ENCODE measurements around the gene NMT2. TPM values are rescaled to one million over a fixed set of nuclear protein-coding genes. Genes with fewer than 3 reads are reported as not detected.

Gene NMT2
- 9.7 and 11.2 TPM in 2 replicates for total RNA-seq

DNA sequence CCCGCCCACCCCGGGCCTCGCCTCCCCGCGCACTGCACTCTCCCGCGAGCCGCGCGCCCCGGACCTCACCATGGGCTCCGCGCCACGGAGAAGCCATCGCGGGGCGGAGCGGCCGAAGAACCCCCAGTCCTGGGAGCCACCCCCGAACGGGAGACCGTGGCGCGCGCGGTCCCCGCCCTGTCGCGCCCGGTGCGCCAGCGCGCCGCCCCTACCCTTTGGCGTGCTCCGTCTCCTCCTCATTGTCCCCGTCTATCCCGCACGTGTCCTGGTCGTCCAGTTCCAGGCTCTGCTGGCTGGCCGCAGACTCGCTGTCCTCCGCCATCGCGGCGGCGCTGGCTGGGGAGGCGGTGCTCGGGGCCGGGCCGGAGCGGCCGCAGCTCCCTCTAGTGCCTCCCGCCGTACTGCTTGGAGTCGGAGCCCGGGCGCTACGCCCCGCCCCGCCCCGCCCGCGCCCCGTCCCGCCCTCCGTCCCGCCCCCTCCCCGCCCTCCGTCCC, at the start of gene NMT2:
Gene NMT2 (minus strand): TSS at position 403 of the 495 bp plus-strand sequence. CDS start 81 bp downstream, at position 322.
- Mint-ChIP-seq H3K9me3 (no peaks in the 10 kb centered on the region), H3K4me1 (peaks cover 29% of the 10 kb centered on the region), H3K27ac (peak within 1 kb of the TSS; percentile 93), H3K27me3 (no peaks in the 10 kb centered on the region), H3K36me3 (ENCODE audit: low read depth) (peaks cover 3% of the 10 kb centered on the region), H3K4me3 (peak within 1 kb of the TSS; percentile 95)
- TF ChIP-seq, protein P1, sequence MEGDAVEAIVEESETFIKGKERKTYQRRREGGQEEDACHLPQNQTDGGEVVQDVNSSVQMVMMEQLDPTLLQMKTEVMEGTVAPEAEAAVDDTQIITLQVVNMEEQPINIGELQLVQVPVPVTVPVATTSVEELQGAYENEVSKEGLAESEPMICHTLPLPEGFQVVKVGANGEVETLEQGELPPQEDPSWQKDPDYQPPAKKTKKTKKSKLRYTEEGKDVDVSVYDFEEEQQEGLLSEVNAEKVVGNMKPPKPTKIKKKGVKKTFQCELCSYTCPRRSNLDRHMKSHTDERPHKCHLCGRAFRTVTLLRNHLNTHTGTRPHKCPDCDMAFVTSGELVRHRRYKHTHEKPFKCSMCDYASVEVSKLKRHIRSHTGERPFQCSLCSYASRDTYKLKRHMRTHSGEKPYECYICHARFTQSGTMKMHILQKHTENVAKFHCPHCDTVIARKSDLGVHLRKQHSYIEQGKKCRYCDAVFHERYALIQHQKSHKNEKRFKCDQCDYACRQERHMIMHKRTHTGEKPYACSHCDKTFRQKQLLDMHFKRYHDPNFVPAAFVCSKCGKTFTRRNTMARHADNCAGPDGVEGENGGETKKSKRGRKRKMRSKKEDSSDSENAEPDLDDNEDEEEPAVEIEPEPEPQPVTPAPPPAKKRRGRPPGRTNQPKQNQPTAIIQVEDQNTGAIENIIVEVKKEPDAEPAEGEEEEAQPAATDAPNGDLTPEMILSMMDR (IDR thresholded peaks at IDR 0.05): no peak
- peak; percentile 81 for DNase-seq
- intact Hi-C loops (cut with micrococcal nuclease): loop anchor here (1.0 to 5.0 kb wide), 11 partner anchors 20 to 1821 kb away; partner anchors contain the start of genes CDNF, HSPA14, MEIG1 and MSANTD7
- peak; percentile 76 for ATAC-seq (ENCODE audit: low read depth)
- ChIA-PET CTCF (interaction anchor here (0.6 to 1.7 kb wide), 5 partner anchors 10 to 62 kb away, joined by 3 to 5 read pairs (median 3); no protein-coding TSS in a partner anchor), POLR2A (interaction anchor here (0.7 to 4.1 kb wide), 8 partner anchors 21 to 330 kb away, joined by 3 to 39 read pairs (median 4); partner anchors contain the start of genes CDNF, HSPA14, MEIG1 and MSANTD7)

DNA sequence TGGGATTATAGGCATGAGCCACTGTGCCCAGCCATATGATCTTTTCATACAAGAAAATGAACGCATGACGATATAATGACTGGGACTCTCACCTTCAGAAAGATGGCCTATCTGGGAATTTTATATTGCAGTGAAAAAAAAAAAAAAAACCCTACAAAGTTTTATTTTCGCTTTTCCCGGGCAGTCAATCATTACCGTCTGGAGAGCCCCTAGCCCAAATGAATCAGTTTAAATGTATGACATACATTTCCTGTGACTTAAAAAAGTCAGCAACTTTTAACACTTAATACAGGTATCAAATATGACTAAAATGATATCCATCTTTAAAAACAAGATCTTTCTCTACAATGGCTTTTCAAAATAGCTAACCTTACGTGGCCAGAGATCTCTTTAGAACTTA, 48.2 kb upstream of the NMT2 start:
- TF ChIP-seq, protein P1 (IDR thresholded peaks at IDR 0.05): no peak
- Mint-ChIP-seq H3K4me3 (no peak overlapping the region), H3K9me3 (no peaks in the 10 kb centered on the region), H3K27me3 (no peaks in the 10 kb centered on the region), H3K27ac (no peak overlapping the region), H3K36me3 (ENCODE audit: low read depth) (no peaks in the 10 kb centered on the region), H3K4me1 (no peaks in the 10 kb centered on the region)
- no peak for ATAC-seq (ENCODE audit: low read depth)
- intact Hi-C loops (cut with micrococcal nuclease): no loop called here
- DNase-seq: no peak
- ChIA-PET CTCF (no interaction called here), POLR2A (no interaction called here)

DNA sequence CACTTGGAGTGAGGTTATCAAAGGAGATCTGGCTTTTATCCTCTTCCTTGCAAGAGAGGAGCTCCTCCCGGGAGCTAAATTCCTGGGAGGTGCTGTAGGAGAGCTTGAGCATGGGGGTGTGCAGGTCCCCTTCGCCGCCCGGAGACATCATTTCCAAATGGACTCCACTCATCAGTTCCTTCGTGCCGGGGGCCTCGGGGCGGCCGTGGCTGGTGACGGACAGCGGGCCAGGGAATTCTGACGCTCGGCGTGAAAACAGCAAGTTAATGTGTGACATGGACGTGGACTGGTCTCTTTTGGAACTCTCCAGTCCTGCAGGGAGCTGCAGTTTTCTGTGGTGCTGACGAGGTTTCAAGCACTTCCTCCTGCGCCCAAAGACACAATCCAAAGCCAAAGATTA, 45.7 kb upstream of the NMT2 start:
- no peaks in the 10 kb centered on the region for H3K9me3 Mint-ChIP-seq
- peaks cover 4% of the 10 kb centered on the region for H3K4me1 Mint-ChIP-seq
- no peaks in the 10 kb centered on the region for H3K27me3 Mint-ChIP-seq
- TF ChIP-seq, protein P1 (IDR thresholded peaks at IDR 0.05): no peak
- ChIA-PET CTCF (no interaction called here), POLR2A (no interaction called here)
- ATAC-seq (ENCODE audit: low read depth) (no peak), DNase-seq (no peak)
- intact Hi-C loops (cut with micrococcal nuclease): no loop called here
- no peak overlapping the region for H3K27ac Mint-ChIP-seq
- H3K36me3 Mint-ChIP-seq (ENCODE audit: low read depth): no peaks in the 10 kb centered on the region
- H3K4me3 Mint-ChIP-seq: no peak overlapping the region

DNA sequence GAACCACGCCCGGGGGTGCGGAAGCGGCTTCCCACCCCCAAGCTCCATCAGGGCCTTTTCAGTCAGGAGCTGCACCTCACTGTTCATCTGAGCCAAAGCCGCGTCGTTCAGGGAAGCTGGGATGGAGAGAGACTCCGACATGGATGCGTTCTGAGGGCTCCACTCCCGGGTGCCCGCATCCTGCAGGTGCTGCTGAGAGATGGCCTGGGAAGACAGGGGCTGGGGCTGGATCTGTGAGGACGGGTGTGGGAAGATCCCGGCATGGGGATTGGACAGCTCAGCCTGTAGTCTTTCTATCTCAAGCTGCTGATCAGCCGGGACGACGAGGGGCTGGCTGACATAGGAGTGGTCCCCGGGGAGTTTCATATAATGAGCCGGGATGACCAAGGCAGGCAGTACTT, 45.0 kb upstream of the NMT2 start:
- ATAC-seq (ENCODE audit: low read depth) (no peak), DNase-seq (no peak)
- ChIA-PET POLR2A (no interaction called here), CTCF (no interaction called here)
- Mint-ChIP-seq H3K36me3 (ENCODE audit: low read depth) (no peaks in the 10 kb centered on the region), H3K4me1 (peaks cover 11% of the 10 kb centered on the region), H3K27ac (no peak overlapping the region), H3K9me3 (no peaks in the 10 kb centered on the region), H3K27me3 (no peaks in the 10 kb centered on the region), H3K4me3 (no peak overlapping the region)
- intact Hi-C loops (cut with micrococcal nuclease): no loop called here
- TF ChIP-seq, protein P1 (IDR thresholded peaks at IDR 0.05): no peak

DNA sequence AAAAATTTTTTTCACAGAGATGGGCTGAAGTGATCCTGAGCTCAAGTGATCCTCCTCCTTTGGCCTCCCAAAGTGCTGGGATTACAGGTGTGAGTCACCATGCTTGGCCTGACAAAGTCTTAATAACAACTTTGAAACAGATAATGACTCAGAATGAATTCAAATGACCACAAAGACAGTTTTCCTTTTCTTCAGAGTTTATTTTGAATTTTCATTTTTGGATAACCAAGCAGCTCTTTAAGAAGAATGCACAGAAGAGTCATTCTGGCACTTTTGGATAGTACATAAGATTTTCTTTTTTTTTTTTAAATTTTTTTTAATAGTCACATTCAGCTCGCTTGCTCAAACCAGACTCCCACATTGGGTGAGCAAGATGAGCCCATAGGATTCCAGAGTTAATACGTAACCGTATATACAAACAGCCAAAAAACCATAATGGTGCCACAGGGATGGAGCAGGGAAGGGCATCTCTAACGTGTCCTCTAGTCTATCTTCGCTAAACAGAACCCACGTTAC, 43.0 kb upstream of the NMT2 start:
- TF ChIP-seq, protein P1 (IDR thresholded peaks at IDR 0.05): no peak
- intact Hi-C loops (cut with micrococcal nuclease): no loop called here
- no peak overlapping the region for H3K27ac Mint-ChIP-seq
- peaks cover 22% of the 10 kb centered on the region for H3K4me1 Mint-ChIP-seq
- H3K9me3 Mint-ChIP-seq: no peaks in the 10 kb centered on the region
- ChIA-PET POLR2A (no interaction called here), CTCF (interaction anchor here (1.3 kb wide), 1 partner anchor 45 kb away, joined by 4 read pairs; no protein-coding TSS in a partner anchor)
- H3K4me3 Mint-ChIP-seq: no peak overlapping the region
- no peak for DNase-seq
- ATAC-seq (ENCODE audit: low read depth): no peak
- H3K36me3 Mint-ChIP-seq (ENCODE audit: low read depth): no peaks in the 10 kb centered on the region
- H3K27me3 Mint-ChIP-seq: no peaks in the 10 kb centered on the region

Data from activated B cell treated with CpG ODN at 0.5 μM for 24 hours (primary cell).